GM12878 (cell line): Measurements from ENCODE around the gene IFNAR2. TPM values are rescaled to one million over a fixed set of nuclear protein-coding genes. Genes with fewer than 3 reads are reported as not detected.

Source experiments
- ATAC-seq: fragments of 200-7000 bp; cut with Tn5 transposase; 3 replicates; pipeline ENCODE4 v1.9.1; 2020; ENCODE audit warnings: mild to moderate bottlenecking, moderate library complexity
- BruUV-seq: library from RNA; stranded (reverse); fragments of 400-500 nt; replicated peaks from 2 replicates; lab custom pipeline; 2021; lab: Mats Ljungman, UMichigan
- CTCF ChIA-PET: fragments of 300-600 bp; sonication (Branson Sonifier 250); formaldehyde crosslinking; extraction: SDS; loops from one replicate; lab custom pipeline; 2021; ENCODE audit warnings: inconsistent platforms; lab: Yijun Ruan, JAX
- POLR2A ChIA-PET: fragments of 350-600 bp; formaldehyde crosslinking; extraction: SDS; loops from one replicate; lab custom pipeline; 2021; ENCODE audit warnings: inconsistent platforms; lab: Charles Lee
- RAD21 ChIA-PET: fragments of 300-600 bp; sonication (Branson Sonifier 250); formaldehyde crosslinking; loops from one replicate; lab custom pipeline; 2023; ENCODE audit warnings: antibody characterized with exemption; ENCODE audit not compliant: unreplicated experiment; lab: Charles Lee
- SMC1A ChIA-PET: fragments of 300-600 bp; sonication (Branson Sonifier 250); formaldehyde crosslinking; loops from one replicate; lab custom pipeline; 2023; ENCODE audit not compliant: unreplicated experiment, uncharacterized antibody; lab: Charles Lee
- DNase-seq: peaks from one replicate; pipeline ENCODE4 v3.0.0-alpha.2; 2011; ENCODE audit warnings: low read depth, low spot score
- FAIRE-seq: peaks from 3 replicates; lab custom pipeline; 2011; peaks lifted over from hg19 to GRCh38; lab: Jason Lieb, UNC
- H2AFZ ChIP-seq: 2 replicates; pipeline ENCODE4 v1.6.0; 2011; ENCODE audit warnings: low read depth, low read length, control low read depth; ENCODE audit not compliant: control insufficient read depth
- H3K27ac ChIP-seq: 2 replicates; pipeline ENCODE4 v1.5.1; 2011; ENCODE audit warnings: control low read depth; ENCODE audit not compliant: control insufficient read depth, insufficient read depth
- H3K27me3 ChIP-seq, 2 experiments: replicated peaks in 1 of 2; 2 replicates each; pipeline versions ENCODE4 v1.6.0 to v1.6.1; 2011; ENCODE audit warnings: low read length in 1 of 2; ENCODE audit not compliant: control insufficient read depth in 2 of 2, insufficient read depth in 2 of 2
- H3K36me3 ChIP-seq, 2 experiments: 2 replicates each; pipeline ENCODE4 v1.5.1; 2011; ENCODE audit warnings: low read length in 1 of 2; ENCODE audit not compliant: control insufficient read depth in 2 of 2, insufficient read depth in 2 of 2
- H3K4me1 ChIP-seq: 2 replicates; pipeline ENCODE4 v1.6.1; 2011; ENCODE audit warnings: mild to moderate bottlenecking, low read length, moderate library complexity, mixed read lengths; ENCODE audit not compliant: control insufficient read depth, insufficient read depth
- H3K4me2 ChIP-seq: 2 replicates; pipeline ENCODE4 v1.6.0; 2011; ENCODE audit warnings: control low read depth; ENCODE audit not compliant: control insufficient read depth, insufficient read depth
- H3K4me3 ChIP-seq: fragments of 200-600 bp; sonication (generic); 2 replicates; pipeline ENCODE4 v1.5.1; 2016
- H3K79me2 ChIP-seq: 2 replicates; pipeline ENCODE4 v1.6.0; 2011; ENCODE audit warnings: low read length; ENCODE audit not compliant: control insufficient read depth, insufficient read depth
- H3K9ac ChIP-seq: 2 replicates; pipeline ENCODE4 v1.8.0; 2011; ENCODE audit warnings: low read length, control low read depth, mixed read lengths; ENCODE audit not compliant: control insufficient read depth, insufficient read depth
- H3K9me3 ChIP-seq: replicated peaks from 3 replicates; pipeline ENCODE4 v1.5.1; 2011; ENCODE audit warnings: mild to moderate bottlenecking, low read length; ENCODE audit not compliant: control insufficient read depth, insufficient read depth
- H4K20me1 ChIP-seq: 2 replicates; pipeline ENCODE4 v1.6.0; 2011; ENCODE audit not compliant: control insufficient read depth, insufficient read depth
- RBBP5 ChIP-seq: fragments of 200-600 bp; sonication (generic); conservative IDR thresholded peaks from 2 replicates; pipeline ENCODE4 v1.6.1; 2016
- SIX5 ChIP-seq: IDR thresholded peaks from 2 replicates; pipeline ENCODE4 v1.6.1; 2011; ENCODE audit warnings: mild to moderate bottlenecking, low read depth, low read length, moderate library complexity; ENCODE audit not compliant: severe bottlenecking
- WGBS: methylation state at CpG from one replicate; pipeline ENCODE4 v1.1.6; 2016; ENCODE audit warnings: low lambda C conversion rate; ENCODE audit not compliant: insufficient replicate concordance, insufficient coverage; ENCODE audit errors: missing lambda C conversion rate; 5-methylcytosine and 5-hydroxymethylcytosine counted together
- in situ Hi-C: fragments of 300-500 bp; cut with MboI; formaldehyde crosslinking; loops from 9 replicates; pipeline ENCODE4 v1.14.3; 2018; ENCODE audit warnings: mixed read lengths
- intact Hi-C: fragments of 100-400 bp; cut with micrococcal nuclease; formaldehyde crosslinking; loops from one replicate; pipeline ENCODE4 v1.14.2; 2022; ENCODE audit not compliant: unreplicated experiment
- polyA plus RNA-seq, 11 experiments: library from polyadenylated mRNA; depleted of rRNA in 4 of 11; unstranded in 6 of 11; stranded (reverse) in 5 of 11; fragments of >200 nt; fragmentation: Nextera tagmentation in 4 of 11; fragmentation: Illumina TruSeq in 1 of 11; extraction: Ambion mirVana in 4 of 11; extraction: Trizol in 1 of 11; gene quantifications; 1 replicate in 1 of 11; 2 replicates in 10 of 11; pipeline versions ENCODE4 v1.2.1 to v1.2.3, GENCODE V29; 2011 to 2016; ENCODE audit warnings: inconsistent platforms in 2 of 11, missing spikeins in 2 of 11, low read depth in 1 of 11
- total RNA-seq, 4 experiments: library from RNA; depleted of rRNA in 3 of 4; stranded (reverse); fragments of >200 nt in 3 of 4; fragmentation: Illumina TruSeq in 1 of 4; extraction: Trizol in 1 of 4; gene quantifications; 2 replicates each; pipeline versions ENCODE4 v1.2.1 to v1.2.3, GENCODE V29; 2013 to 2021
- TF ChIP-seq, protein P1 (sequence below): IDR thresholded peaks from 2 replicates; pipeline ENCODE4 v1.6.1; 2012; ENCODE audit warnings: improper control_type of control experiment, low read depth, low read length; ENCODE audit not compliant: insufficient replicate concordance

Gene IFNAR2
- total and polyA plus RNA-seq, 10 of the 15 experiments (the other 5 are each of a cell fraction or from before 2014, with no cell fraction given), result 8.5 to 99.7 (median 58.1) TPM

DNA sequence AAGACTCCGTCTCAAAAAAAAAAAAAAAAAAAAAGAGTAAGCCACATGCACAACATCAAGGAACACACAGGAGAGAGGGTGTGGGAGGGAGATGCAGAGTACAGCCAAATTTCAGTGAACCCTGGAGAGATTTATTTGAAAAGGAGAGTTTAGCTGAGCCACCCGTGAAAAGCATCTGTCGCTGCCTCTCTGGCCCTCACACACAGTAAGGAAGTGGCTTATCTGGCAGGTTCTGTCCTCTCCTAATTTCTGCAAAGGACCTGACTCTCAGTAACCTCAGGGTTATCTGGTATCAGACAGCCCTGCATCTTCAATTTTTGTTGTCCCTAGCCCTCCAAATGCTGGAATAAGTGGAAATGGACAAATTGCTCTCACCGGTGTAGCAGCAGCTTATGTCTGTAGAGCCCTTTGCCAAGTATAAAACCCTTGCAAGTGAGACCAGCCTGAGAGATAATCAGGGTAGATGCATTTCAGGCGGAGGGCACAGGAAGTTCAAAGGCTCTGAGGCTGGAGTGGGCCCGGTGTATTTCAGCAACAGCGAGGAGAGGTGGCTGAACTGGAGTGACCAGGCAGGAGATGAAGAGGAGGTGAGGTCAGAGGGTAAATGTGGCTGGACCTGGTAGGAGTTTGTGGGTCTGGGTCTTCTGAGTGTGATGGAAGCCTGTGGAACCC is 19.7 kb downstream of the IFNAR2 start:
- POLR2A ChIA-PET, result interaction anchor here (0.7 kb wide), 1 partner anchor 60 kb away, joined by 6 read pairs; no protein-coding TSS in a partner anchor
- no peak for ATAC-seq
- in situ Hi-C loops, result loop anchor here (25.0 kb wide), 1 partner anchor 1613 kb away; no protein-coding TSS in a partner anchor
- Histone ChIP-seq H2AFZ (no peak overlapping the region), H3K4me1 (peaks cover 6% of the 10 kb centered on the region), H3K4me2 (no peak overlapping the region), H4K20me1 (no peaks in the 10 kb centered on the region), H3K79me2 (peaks cover under 1% of the 10 kb centered on the region), H3K36me3 (peaks cover 30 to 66% of the 10 kb centered on the region in 2 experiments), H3K9me3 (no peaks in the 10 kb centered on the region), H3K27me3 (no peaks in the 10 kb centered on the region), H3K9ac (no peak overlapping the region), H3K4me3 (no peak overlapping the region), H3K27ac (no peak overlapping the region)
- SMC1A ChIA-PET, result interaction anchor here (1.0 kb wide), 2 partner anchors 10 to 13 kb away, joined by 3 to 4 read pairs; no protein-coding TSS in a partner anchor
- no peak for DNase-seq
- CTCF ChIA-PET, result interaction anchor here (0.8 kb wide), 1 partner anchor 356 kb away, joined by 5 read pairs; no protein-coding TSS in a partner anchor
- TSS peak; percentile 3 for BruUV-seq
- intact Hi-C loops, result no loop called here
- WGBS, result 96% methylated on average over 7 of the region's 7 CpGs
- TF ChIP-seq, protein P1, sequence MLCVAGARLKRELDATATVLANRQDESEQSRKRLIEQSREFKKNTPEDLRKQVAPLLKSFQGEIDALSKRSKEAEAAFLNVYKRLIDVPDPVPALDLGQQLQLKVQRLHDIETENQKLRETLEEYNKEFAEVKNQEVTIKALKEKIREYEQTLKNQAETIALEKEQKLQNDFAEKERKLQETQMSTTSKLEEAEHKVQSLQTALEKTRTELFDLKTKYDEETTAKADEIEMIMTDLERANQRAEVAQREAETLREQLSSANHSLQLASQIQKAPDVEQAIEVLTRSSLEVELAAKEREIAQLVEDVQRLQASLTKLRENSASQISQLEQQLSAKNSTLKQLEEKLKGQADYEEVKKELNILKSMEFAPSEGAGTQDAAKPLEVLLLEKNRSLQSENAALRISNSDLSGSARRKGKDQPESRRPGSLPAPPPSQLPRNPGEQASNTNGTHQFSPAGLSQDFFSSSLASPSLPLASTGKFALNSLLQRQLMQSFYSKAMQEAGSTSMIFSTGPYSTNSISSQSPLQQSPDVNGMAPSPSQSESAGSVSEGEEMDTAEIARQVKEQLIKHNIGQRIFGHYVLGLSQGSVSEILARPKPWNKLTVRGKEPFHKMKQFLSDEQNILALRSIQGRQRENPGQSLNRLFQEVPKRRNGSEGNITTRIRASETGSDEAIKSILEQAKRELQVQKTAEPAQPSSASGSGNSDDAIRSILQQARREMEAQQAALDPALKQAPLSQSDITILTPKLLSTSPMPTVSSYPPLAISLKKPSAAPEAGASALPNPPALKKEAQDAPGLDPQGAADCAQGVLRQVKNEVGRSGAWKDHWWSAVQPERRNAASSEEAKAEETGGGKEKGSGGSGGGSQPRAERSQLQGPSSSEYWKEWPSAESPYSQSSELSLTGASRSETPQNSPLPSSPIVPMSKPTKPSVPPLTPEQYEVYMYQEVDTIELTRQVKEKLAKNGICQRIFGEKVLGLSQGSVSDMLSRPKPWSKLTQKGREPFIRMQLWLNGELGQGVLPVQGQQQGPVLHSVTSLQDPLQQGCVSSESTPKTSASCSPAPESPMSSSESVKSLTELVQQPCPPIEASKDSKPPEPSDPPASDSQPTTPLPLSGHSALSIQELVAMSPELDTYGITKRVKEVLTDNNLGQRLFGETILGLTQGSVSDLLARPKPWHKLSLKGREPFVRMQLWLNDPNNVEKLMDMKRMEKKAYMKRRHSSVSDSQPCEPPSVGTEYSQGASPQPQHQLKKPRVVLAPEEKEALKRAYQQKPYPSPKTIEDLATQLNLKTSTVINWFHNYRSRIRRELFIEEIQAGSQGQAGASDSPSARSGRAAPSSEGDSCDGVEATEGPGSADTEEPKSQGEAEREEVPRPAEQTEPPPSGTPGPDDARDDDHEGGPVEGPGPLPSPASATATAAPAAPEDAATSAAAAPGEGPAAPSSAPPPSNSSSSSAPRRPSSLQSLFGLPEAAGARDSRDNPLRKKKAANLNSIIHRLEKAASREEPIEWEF, result no peak
- no peak for TF ChIP-seq RBBP5
- TF ChIP-seq SIX5, result no peak
- no peak for FAIRE-seq
- RAD21 ChIA-PET, result no interaction called here
